H9 (cell line): ENCODE measurements around the gene RAB43. TPM values are rescaled to one million over a fixed set of nuclear protein-coding genes. Genes with fewer than 3 reads are reported as not detected.

Experiments used
- DNase-seq: peaks from one replicate; pipeline ENCODE4 v3.0.0-alpha.2; 2017
- H2AFZ ChIP-seq: one replicate; pipeline ENCODE4 v1.6.1; 2013; ENCODE audit warnings: mild to moderate bottlenecking, low read length, control low read depth, moderate library complexity
- H2AK5ac ChIP-seq: 2 replicates; pipeline ENCODE4 v1.6.1; 2013; ENCODE audit warnings: low read length, control low read depth, mixed read lengths; ENCODE audit not compliant: insufficient read length
- H2BK120ac ChIP-seq: one replicate; pipeline ENCODE4 v1.6.1; 2013; ENCODE audit warnings: low read depth, mild to moderate bottlenecking, low read length, control low read depth, inconsistent platforms; ENCODE audit not compliant: poor library complexity, severe bottlenecking
- H2BK12ac ChIP-seq: 2 replicates; pipeline ENCODE4 v1.6.1; 2013; ENCODE audit warnings: low read length, control low read depth, mixed read lengths, low read depth; ENCODE audit not compliant: insufficient read length
- H2BK15ac ChIP-seq: 2 replicates; pipeline ENCODE4 v1.6.1; 2013; ENCODE audit warnings: low read depth, low read length, control low read depth
- H2BK20ac ChIP-seq: one replicate; pipeline ENCODE4 v1.6.1; 2013; ENCODE audit warnings: low read depth, mild to moderate bottlenecking, low read length, control low read depth, inconsistent platforms; ENCODE audit not compliant: poor library complexity, severe bottlenecking
- H2BK5ac ChIP-seq: 2 replicates; pipeline ENCODE4 v1.6.1; 2013; ENCODE audit warnings: low read length, control low read depth, mixed read lengths; ENCODE audit not compliant: insufficient read length
- H3K14ac ChIP-seq: 2 replicates; pipeline ENCODE4 v1.6.1; 2013; ENCODE audit warnings: low read length, control low read depth; ENCODE audit not compliant: insufficient read depth
- H3K18ac ChIP-seq: 2 replicates; pipeline ENCODE4 v1.6.1; 2013; ENCODE audit warnings: low read depth, mild to moderate bottlenecking, mixed read lengths, low read length, control low read depth; ENCODE audit not compliant: insufficient read length
- H3K23ac ChIP-seq: 2 replicates; pipeline ENCODE4 v1.6.1; 2013; ENCODE audit warnings: low read length, control low read depth, mixed read lengths, low read depth; ENCODE audit not compliant: insufficient read length
- H3K23me2 ChIP-seq: 2 replicates; pipeline ENCODE4 v1.6.1; 2013; ENCODE audit warnings: low read depth, mild to moderate bottlenecking, mixed read lengths, low read length, control low read depth; ENCODE audit not compliant: insufficient read length, poor library complexity, severe bottlenecking
- H3K27ac ChIP-seq: 2 replicates; pipeline ENCODE4 v1.5.1; 2013; ENCODE audit warnings: low read length, control low read depth, mixed read lengths, low read depth; ENCODE audit not compliant: insufficient read length
- H3K27me3 ChIP-seq: 2 replicates; pipeline ENCODE4 v1.6.1; 2013; ENCODE audit warnings: low read length, control low read depth, inconsistent platforms; ENCODE audit not compliant: insufficient read depth
- H3K4ac ChIP-seq: 2 replicates; pipeline ENCODE4 v1.6.1; 2013; ENCODE audit warnings: low read depth, mild to moderate bottlenecking, control low read depth, inconsistent platforms, low read length, moderate library complexity
- H3K4me1 ChIP-seq: 2 replicates; pipeline ENCODE4 v1.6.1; 2013; ENCODE audit warnings: low read length, control low read depth, inconsistent platforms; ENCODE audit not compliant: insufficient read depth
- H3K4me2 ChIP-seq: 2 replicates; pipeline ENCODE4 v1.6.1; 2013; ENCODE audit warnings: low read length, control low read depth, mixed read lengths; ENCODE audit not compliant: insufficient read length, insufficient read depth
- H3K56ac ChIP-seq: 2 replicates; pipeline ENCODE4 v1.6.1; 2013; ENCODE audit warnings: low read depth, mild to moderate bottlenecking, mixed read lengths, low read length, control low read depth; ENCODE audit not compliant: insufficient read length
- H3K79me1 ChIP-seq: 2 replicates; pipeline ENCODE4 v1.6.1; 2013; ENCODE audit warnings: low read depth, mild to moderate bottlenecking, moderate library complexity, low read length, control low read depth, inconsistent platforms; ENCODE audit not compliant: insufficient read depth, poor library complexity, severe bottlenecking
- H3K79me2 ChIP-seq: 2 replicates; pipeline ENCODE4 v1.6.1; 2013; ENCODE audit warnings: low read length, control low read depth, inconsistent platforms; ENCODE audit not compliant: insufficient read depth
- H3K9ac ChIP-seq: 2 replicates; pipeline ENCODE4 v1.6.1; 2013; ENCODE audit warnings: low read length, control low read depth, mixed read lengths; ENCODE audit not compliant: insufficient read length; ENCODE audit errors: extremely low read depth
- H3K9me3 ChIP-seq: one replicate; pipeline ENCODE4 v1.6.1; 2013; ENCODE audit warnings: low read depth, low read length, inconsistent platforms; ENCODE audit not compliant: control insufficient read depth
- H3T11ph ChIP-seq: one replicate; pipeline ENCODE4 v1.6.1; 2013; ENCODE audit warnings: mild to moderate bottlenecking, low read length, control low read depth, inconsistent platforms
- H4K20me1 ChIP-seq: one replicate; pipeline ENCODE4 v1.6.1; 2013; ENCODE audit not compliant: control insufficient read depth, insufficient read length, insufficient read depth
- H4K5ac ChIP-seq: 2 replicates; pipeline ENCODE4 v1.6.1; 2013; ENCODE audit warnings: low read depth, mild to moderate bottlenecking, mixed read lengths, low read length, control low read depth; ENCODE audit not compliant: insufficient read length
- H4K8ac ChIP-seq: replicated peaks from 2 replicates; pipeline ENCODE4 v1.6.1; 2013; ENCODE audit warnings: low read length, control low read depth, mixed read lengths, low read depth; ENCODE audit not compliant: insufficient read length
- H4K91ac ChIP-seq: 2 replicates; pipeline ENCODE4 v1.6.1; 2013; ENCODE audit warnings: low read depth, mild to moderate bottlenecking, moderate library complexity, mixed read lengths, low read length, control low read depth; ENCODE audit not compliant: insufficient read length
- H3K27ac Mint-ChIP-seq, 3 experiments: 2 replicates in 2 of 3; 3 replicates in 1 of 3; pipeline ENCODE4 v1.8.0; 2020 to 2021; ENCODE audit warnings: mixed read lengths in 3 of 3, mild to moderate bottlenecking in 1 of 3, moderate library complexity in 1 of 3
- H3K27me3 Mint-ChIP-seq: 2 replicates; pipeline ENCODE4 v1.8.0; 2021; ENCODE audit warnings: low read depth, mild to moderate bottlenecking, moderate library complexity, mixed read lengths
- H3K36me3 Mint-ChIP-seq, 3 experiments: 2 replicates in 2 of 3; 3 replicates in 1 of 3; pipeline ENCODE4 v1.8.0; 2020 to 2021; ENCODE audit warnings: low read depth in 3 of 3, mixed read lengths in 3 of 3; ENCODE audit not compliant: insufficient read depth in 1 of 3
- H3K4me1 Mint-ChIP-seq, 2 experiments: 2 replicates each; pipeline ENCODE4 v1.8.0; 2020; ENCODE audit warnings: mixed read lengths in 2 of 2
- H3K4me3 Mint-ChIP-seq, 2 experiments: 2 replicates in 1 of 2; 3 replicates in 1 of 2; pipeline ENCODE4 v1.8.0; 2020 to 2021; ENCODE audit warnings: mild to moderate bottlenecking in 2 of 2, mixed read lengths in 2 of 2, moderate library complexity in 1 of 2
- H3K9me3 Mint-ChIP-seq, 2 experiments: 2 replicates in 1 of 2; 3 replicates in 1 of 2; pipeline ENCODE4 v1.8.0; 2020; ENCODE audit warnings: mild to moderate bottlenecking in 2 of 2, mixed read lengths in 2 of 2, moderate library complexity in 1 of 2
- WGBS: extraction: QIAGEN DNeasy Blood & Tissue Kit; methylation state at CpG from one replicate; pipeline ENCODE4 v1.1.7; 2013; ENCODE audit warnings: missing lambda C conversion rate, low lambda C conversion rate, mixed read lengths; ENCODE audit not compliant: insufficient read length; ENCODE audit errors: extremely low coverage; 5-methylcytosine and 5-hydroxymethylcytosine counted together
- total RNA-seq: library from RNA; stranded (reverse); gene quantifications from 2 replicates; pipeline ENCODE4 v1.2.1, GENCODE V29; 2021
- TF ChIP-seq, protein P1 (sequence below): fragments of 200-600 bp; sonication (generic); conservative IDR thresholded peaks from 3 replicates; pipeline ENCODE4 v1.8.0; 2021; ENCODE audit warnings: antibody characterized with exemption, mild to moderate bottlenecking

Gene RAB43
- total RNA-seq, 1 experiment from 2014 or later: 13.6 TPM

DNA sequence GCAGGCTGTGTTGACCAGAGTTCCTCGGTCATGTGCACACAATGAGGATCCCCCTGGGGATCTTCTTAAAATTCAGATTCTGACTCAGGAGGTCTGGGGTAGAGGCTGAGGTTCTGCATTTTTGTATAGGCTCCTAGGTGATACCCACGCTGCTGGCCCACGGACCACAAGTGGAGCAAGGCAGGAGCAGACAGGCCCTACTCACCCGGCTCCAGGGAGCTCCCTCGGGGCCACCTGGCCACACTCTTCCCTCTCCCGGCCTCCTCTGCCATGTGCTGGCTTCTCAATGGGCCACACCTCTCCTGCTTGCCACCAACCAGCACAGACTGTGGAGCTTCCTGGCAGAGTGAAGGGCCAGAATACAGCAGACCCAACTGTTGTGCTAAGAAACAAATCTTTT lies 37.1 kb downstream of the RAB43 start:
- H2BK120ac ChIP-seq: no peak overlapping the region
- no peak overlapping the region for H3K27ac Mint-ChIP-seq
- no peak overlapping the region for H3K18ac ChIP-seq
- no peaks in the 10 kb centered on the region for H3K4me1 Mint-ChIP-seq
- no peak overlapping the region for H3K56ac ChIP-seq
- TF ChIP-seq, protein P1, sequence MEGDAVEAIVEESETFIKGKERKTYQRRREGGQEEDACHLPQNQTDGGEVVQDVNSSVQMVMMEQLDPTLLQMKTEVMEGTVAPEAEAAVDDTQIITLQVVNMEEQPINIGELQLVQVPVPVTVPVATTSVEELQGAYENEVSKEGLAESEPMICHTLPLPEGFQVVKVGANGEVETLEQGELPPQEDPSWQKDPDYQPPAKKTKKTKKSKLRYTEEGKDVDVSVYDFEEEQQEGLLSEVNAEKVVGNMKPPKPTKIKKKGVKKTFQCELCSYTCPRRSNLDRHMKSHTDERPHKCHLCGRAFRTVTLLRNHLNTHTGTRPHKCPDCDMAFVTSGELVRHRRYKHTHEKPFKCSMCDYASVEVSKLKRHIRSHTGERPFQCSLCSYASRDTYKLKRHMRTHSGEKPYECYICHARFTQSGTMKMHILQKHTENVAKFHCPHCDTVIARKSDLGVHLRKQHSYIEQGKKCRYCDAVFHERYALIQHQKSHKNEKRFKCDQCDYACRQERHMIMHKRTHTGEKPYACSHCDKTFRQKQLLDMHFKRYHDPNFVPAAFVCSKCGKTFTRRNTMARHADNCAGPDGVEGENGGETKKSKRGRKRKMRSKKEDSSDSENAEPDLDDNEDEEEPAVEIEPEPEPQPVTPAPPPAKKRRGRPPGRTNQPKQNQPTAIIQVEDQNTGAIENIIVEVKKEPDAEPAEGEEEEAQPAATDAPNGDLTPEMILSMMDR: no peak
- H2BK20ac ChIP-seq: no peak overlapping the region
- no peak overlapping the region for H4K5ac ChIP-seq
- H4K20me1 ChIP-seq: no peaks in the 10 kb centered on the region
- H2BK5ac ChIP-seq: no peak overlapping the region
- no peak overlapping the region for H3K4ac ChIP-seq
- no peaks in the 10 kb centered on the region for H3K9me3 Mint-ChIP-seq
- no peaks in the 10 kb centered on the region for H3K9me3 ChIP-seq
- H2AK5ac ChIP-seq: no peak overlapping the region
- peaks cover 8% of the 10 kb centered on the region for H3K27me3 Mint-ChIP-seq
- H3K4me3 Mint-ChIP-seq: no peak overlapping the region
- H3K23ac ChIP-seq: no peak overlapping the region
- no peak overlapping the region for H3K27ac ChIP-seq
- no peaks in the 10 kb centered on the region for H3K27me3 ChIP-seq
- no peak overlapping the region for H3K4me2 ChIP-seq
- H3T11ph ChIP-seq: no peak overlapping the region
- H3K4me1 ChIP-seq: no peaks in the 10 kb centered on the region
- H4K8ac ChIP-seq: no peak overlapping the region
- no peaks in the 10 kb centered on the region for H3K36me3 Mint-ChIP-seq
- H3K79me2 ChIP-seq: no peaks in the 10 kb centered on the region
- no peaks in the 10 kb centered on the region for H3K79me1 ChIP-seq
- H4K91ac ChIP-seq: no peak overlapping the region
- H2AFZ ChIP-seq: no peak overlapping the region
- H2BK12ac ChIP-seq: no peak overlapping the region
- no peak overlapping the region for H3K9ac ChIP-seq
- H3K23me2 ChIP-seq: no peaks in the 10 kb centered on the region
- DNase-seq: no peak
- H2BK15ac ChIP-seq: no peak overlapping the region
- WGBS: no CpG with 5 or more reads among the region's 6 CpGs
- H3K14ac ChIP-seq: no peak overlapping the region
